ENCODE measurements around the gene NUP50.

Gene NUP50

GRCh38 chr22:45199723-45200122 lies 36.0 kb downstream of the NUP50 start:
- no peaks in the 10 kb centered on the region for H3K4me1 ChIP-seq (ENCODE audit: low read length)

GRCh38 chr22:45200230-45200629 lies 36.5 kb downstream of the NUP50 start:
- Histone ChIP-seq H3K4me3 (ENCODE audit: low read length) (no peak overlapping the region), H2AFZ (ENCODE audit: low read depth, low read length) (no peak overlapping the region), H4K20me1 (ENCODE audit: insufficient read depth, low read length) (no peaks in the 10 kb centered on the region), H3K4me2 (ENCODE audit: low read length) (no peak overlapping the region), H3K36me3 (replicated peaks; ENCODE audit: low read depth, low read length) (no peaks in the 10 kb centered on the region), H3K4me1 (ENCODE audit: low read length) (no peaks in the 10 kb centered on the region), H3K79me2 (ENCODE audit: low read length) (no peaks in the 10 kb centered on the region), H3K9ac (ENCODE audit: low read length) (no peak overlapping the region), H3K9me3 (ENCODE audit: insufficient read depth, low read length) (no peaks in the 10 kb centered on the region), H3K27me3 (ENCODE audit: low read depth, low read length) (no peaks in the 10 kb centered on the region), H3K27ac (ENCODE audit: low read length) (no peak overlapping the region)
- no peak for TF ChIP-seq EZH2phosphoT487 (IDR thresholded peaks at IDR 0.05; ENCODE audit: low read depth)
- no peak for TF ChIP-seq CTCF (IDR thresholded peaks at IDR 0.05; ENCODE audit: low read depth, low read length)

More at GRCh38 chr22:45199723-45200122, 36.0 kb downstream of the NUP50 start:
- Histone ChIP-seq H3K4me2 (ENCODE audit: low read length) (no peak overlapping the region), H3K9me3 (ENCODE audit: insufficient read depth, low read length) (no peaks in the 10 kb centered on the region), H3K4me3 (ENCODE audit: low read length) (no peak overlapping the region), H4K20me1 (ENCODE audit: insufficient read depth, low read length) (no peaks in the 10 kb centered on the region; the same call in 1 of the 2 replicates), H3K36me3 (replicated peaks; ENCODE audit: low read depth, low read length) (no peaks in the 10 kb centered on the region), H3K27ac (ENCODE audit: low read length) (no peak overlapping the region), H3K9ac (ENCODE audit: low read length) (no peak overlapping the region), H2AFZ (ENCODE audit: low read depth, low read length) (no peak overlapping the region), H3K27me3 (ENCODE audit: low read depth, low read length) (no peaks in the 10 kb centered on the region), H3K79me2 (ENCODE audit: low read length) (no peaks in the 10 kb centered on the region)
- no peak for TF ChIP-seq CTCF (IDR thresholded peaks at IDR 0.05; ENCODE audit: low read depth, low read length)
- no peak for TF ChIP-seq EZH2phosphoT487 (IDR thresholded peaks at IDR 0.05; ENCODE audit: low read depth)

GRCh38 chr22:45200860-45201511 lies 37.3 kb downstream of the NUP50 start:
- H4K20me1 ChIP-seq (ENCODE audit: insufficient read depth, low read length), result no peaks in the 10 kb centered on the region
- H3K79me2 ChIP-seq (ENCODE audit: low read length), result no peaks in the 10 kb centered on the region
- H3K4me2 ChIP-seq (ENCODE audit: low read length), result no peak overlapping the region
- no peaks in the 10 kb centered on the region for H3K4me1 ChIP-seq (ENCODE audit: low read length)
- H2AFZ ChIP-seq (ENCODE audit: low read depth, low read length), result no peak overlapping the region
- no peak overlapping the region for H3K27ac ChIP-seq (ENCODE audit: low read length)
- H3K9ac ChIP-seq (ENCODE audit: low read length), result no peak overlapping the region
- no peaks in the 10 kb centered on the region for H3K27me3 ChIP-seq (ENCODE audit: low read depth, low read length)
- no peaks in the 10 kb centered on the region for H3K36me3 ChIP-seq (replicated peaks; ENCODE audit: low read depth, low read length)
- H3K4me3 ChIP-seq (ENCODE audit: low read length), result no peak overlapping the region
- no peak for TF ChIP-seq CTCF (IDR thresholded peaks at IDR 0.05; ENCODE audit: low read depth, low read length)
- no peak for TF ChIP-seq EZH2phosphoT487 (IDR thresholded peaks at IDR 0.05; ENCODE audit: low read depth)
- H3K9me3 ChIP-seq (ENCODE audit: insufficient read depth, low read length), result no peaks in the 10 kb centered on the region

GRCh38 chr22:45201678-45202332 lies 38.1 kb downstream of the NUP50 start:
- no peak overlapping the region for H3K9ac ChIP-seq (ENCODE audit: low read length)
- no peak overlapping the region for H2AFZ ChIP-seq (ENCODE audit: low read depth, low read length)
- H3K9me3 ChIP-seq (ENCODE audit: insufficient read depth, low read length), result no peaks in the 10 kb centered on the region
- no peaks in the 10 kb centered on the region for H3K27me3 ChIP-seq (ENCODE audit: low read depth, low read length)
- H3K4me2 ChIP-seq (ENCODE audit: low read length), result no peak overlapping the region
- no peaks in the 10 kb centered on the region for H3K4me1 ChIP-seq (ENCODE audit: low read length)
- H3K36me3 ChIP-seq (replicated peaks; ENCODE audit: low read depth, low read length), result no peaks in the 10 kb centered on the region
- no peak overlapping the region for H3K4me3 ChIP-seq (ENCODE audit: low read length)
- H3K27ac ChIP-seq (ENCODE audit: low read length), result no peak overlapping the region
- no peaks in the 10 kb centered on the region for H3K79me2 ChIP-seq (ENCODE audit: low read length)
- H4K20me1 ChIP-seq (ENCODE audit: insufficient read depth, low read length), result no peaks in the 10 kb centered on the region
- TF ChIP-seq EZH2phosphoT487 (IDR thresholded peaks at IDR 0.05; ENCODE audit: low read depth) (no peak), CTCF (IDR thresholded peaks at IDR 0.05; ENCODE audit: low read depth, low read length) (no peak)
